DMS53 (cell line): ENCODE data around the gene NAIP.
"Not testable (repeated sequence)": the region's sequence is repeated elsewhere in the genome, so short reads cannot be mapped to it uniquely, and the experiment has no call there.

Experiments
- DNase-seq: peaks from one replicate; lab custom pipeline; 2025; lab: John Stamatoyannopoulos, UW

Gene NAIP

GRCh38 chr5:71025289-71025953, at the start of gene NAIP:
NAIP (minus strand) TSS chr5:71025339; CDS start chr5:71012915, 12,424 bp downstream.
- not testable (repeated sequence) for DNase-seq

GRCh38 chr5:71067262-71067928, 42.3 kb upstream of the NAIP start, which contains the start of gene GTF2H2:
GTF2H2 (minus strand) TSS chr5:71067676; CDS start chr5:71062763, 4,913 bp downstream.
- not testable (repeated sequence) for DNase-seq

GRCh38 chr5:71061322-71061721, 36.2 kb upstream of the NAIP start:
- not testable (repeated sequence) for DNase-seq

GRCh38 chr5:71059426-71059825, 34.3 kb upstream of the NAIP start:
- DNase-seq = not testable (repeated sequence)

- not testable (repeated sequence) for DNase-seq
These were observed 19.7 kb upstream of the NAIP start for GRCh38 chr5:71044808-71045207.

- DNase-seq = not testable (repeated sequence)
These were observed 19.0 kb upstream of the NAIP start for GRCh38 chr5:71044128-71044527.

- not testable (repeated sequence) for DNase-seq
These were observed 6.1 kb upstream of the NAIP start for GRCh38 chr5:71031046-71031776.

- not testable (repeated sequence) for DNase-seq
These were observed 4.5 kb downstream of the NAIP start for GRCh38 chr5:71020643-71021042.

GRCh38 chr5:71018376-71019005, 6.6 kb downstream of the NAIP start:
- not testable (repeated sequence) for DNase-seq

- DNase-seq = no peak
These were observed 11.0 kb downstream of the NAIP start for GRCh38 chr5:71014176-71014575.

- DNase-seq = no peak
These were observed 11.6 kb downstream of the NAIP start for GRCh38 chr5:71013575-71013974.

GRCh38 chr5:71011194-71011792, 13.8 kb downstream of the NAIP start:
- DNase-seq = no peak

GRCh38 chr5:71006983-71007382, 18.2 kb downstream of the NAIP start:
- DNase-seq = not testable (repeated sequence)

GRCh38 chr5:70984882-70985281, 40.3 kb downstream of the NAIP start:
- DNase-seq = not testable (repeated sequence)

GRCh38 chr5:70967220-70967619, 57.9 kb downstream of the NAIP start:
- DNase-seq = not testable (repeated sequence)

- DNase-seq = not testable (repeated sequence)
These were observed 60.6 kb downstream of the NAIP start for GRCh38 chr5:70964531-70964930.

GRCh38 chr5:70953068-70953467, 72.1 kb downstream of the NAIP start:
- DNase-seq = not testable (repeated sequence)

- not testable (repeated sequence) for DNase-seq
These were observed 92.6 kb downstream of the NAIP start for GRCh38 chr5:70932560-70932959.

GRCh38 chr5:70931709-70932368, 93.3 kb downstream of the NAIP start:
- not testable (repeated sequence) for DNase-seq

GRCh38 chr5:70925211-70925562, 100.0 kb downstream of the NAIP start:
- DNase-seq = not testable (repeated sequence)
